GM19395 (cell line): Measurements from ENCODE around the gene CDKN2AIPNL.

ENCODE experiments used
- ATAC-seq: cut with Tn5 transposase; IDR thresholded peaks from one replicate; pipeline ENCODE4 v1.9.1; 2021; ENCODE audit warnings: mild to moderate bottlenecking, moderate library complexity; ENCODE audit not compliant: unreplicated experiment

The CDKN2AIPNL gene

GRCh38 chr5:134411546-134412266, at the start of gene CDKN2AIPNL:
Gene CDKN2AIPNL (minus strand): TSS chr5:134411881. CDS start chr5:134411854, 27 bp downstream.
- peak; percentile 97 for ATAC-seq

DNA sequence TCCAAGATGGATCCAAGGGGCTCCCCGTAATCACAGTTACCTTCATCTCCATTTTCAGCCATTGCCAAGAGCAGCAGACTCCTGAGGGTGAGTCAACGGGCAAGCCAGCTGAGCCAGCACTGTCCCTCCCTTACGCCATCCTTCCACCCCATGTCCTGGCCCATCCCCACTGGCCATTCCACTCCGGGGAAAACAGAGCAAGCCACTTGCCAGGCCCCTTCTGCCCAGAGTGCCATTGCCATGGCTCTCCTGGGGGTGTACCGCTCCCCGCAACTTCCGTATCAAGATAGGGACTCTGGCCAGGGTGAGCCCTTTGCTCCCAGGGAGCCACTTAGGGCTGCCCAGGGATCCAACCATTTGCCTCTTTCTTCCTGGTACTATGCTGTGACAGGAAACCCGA, 48.9 kb upstream of the CDKN2AIPNL start:
- ATAC-seq: no peak

DNA sequence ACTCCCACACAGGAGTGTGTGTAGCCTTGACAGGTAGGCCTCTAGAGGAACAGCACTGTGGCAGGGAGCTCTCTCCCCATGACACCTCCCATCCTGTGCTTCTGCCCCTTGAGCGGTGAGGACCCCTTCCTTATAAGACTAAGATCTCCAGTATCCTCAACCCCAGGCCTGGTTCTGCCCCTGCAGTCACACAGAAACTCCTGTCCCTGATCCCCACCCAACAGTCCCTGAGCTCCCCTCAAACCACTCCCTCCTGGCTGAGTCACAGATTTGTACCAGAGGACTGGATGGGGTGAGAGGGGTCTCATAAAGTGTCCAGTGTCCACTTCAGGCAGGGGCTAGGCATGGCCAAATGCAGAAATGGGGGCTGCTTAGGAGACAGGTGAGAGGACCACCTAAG, 47.8 kb upstream of the CDKN2AIPNL start:
- ATAC-seq: no peak

GRCh38 chr5:134459010-134459403, 47.3 kb upstream of the CDKN2AIPNL start:
- no peak for ATAC-seq

DNA sequence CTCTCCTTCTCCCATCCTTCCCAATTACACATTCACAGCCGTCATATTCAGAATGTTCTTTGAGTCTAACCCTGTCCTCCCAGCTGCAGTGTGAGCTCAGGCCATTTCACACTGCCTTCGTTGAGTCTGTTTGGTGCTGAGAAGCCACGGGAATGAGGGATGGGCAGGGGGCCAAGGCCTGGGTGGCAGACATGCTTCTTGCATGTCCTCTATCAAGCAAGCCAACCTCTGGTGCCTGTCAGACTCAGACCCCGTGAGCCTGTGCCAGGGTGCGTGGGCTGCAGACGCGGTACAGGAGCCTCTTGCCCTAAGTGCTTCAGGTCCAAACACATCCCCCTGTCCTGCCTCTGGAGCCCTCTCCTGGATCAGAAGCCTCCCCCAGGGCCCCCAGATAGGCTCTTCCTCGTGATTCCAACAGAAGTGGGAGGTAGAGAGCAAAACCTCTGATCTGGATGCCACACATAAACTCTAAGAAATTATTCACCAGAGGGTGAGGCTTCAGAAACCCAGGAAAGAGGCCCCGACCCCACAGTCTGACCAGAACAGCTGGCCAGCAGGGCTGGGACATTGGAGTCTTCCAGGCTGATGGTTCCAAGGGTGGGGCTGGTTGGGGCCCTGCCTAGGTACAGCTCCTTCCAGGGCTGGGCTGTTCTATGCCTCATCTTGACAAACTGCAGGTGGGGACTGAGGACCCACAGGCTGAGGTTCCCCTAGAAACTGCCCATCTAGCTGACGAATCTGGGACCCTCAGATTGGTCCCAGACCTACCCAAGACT, 46.7 kb upstream of the CDKN2AIPNL start:
- no peak for ATAC-seq

DNA sequence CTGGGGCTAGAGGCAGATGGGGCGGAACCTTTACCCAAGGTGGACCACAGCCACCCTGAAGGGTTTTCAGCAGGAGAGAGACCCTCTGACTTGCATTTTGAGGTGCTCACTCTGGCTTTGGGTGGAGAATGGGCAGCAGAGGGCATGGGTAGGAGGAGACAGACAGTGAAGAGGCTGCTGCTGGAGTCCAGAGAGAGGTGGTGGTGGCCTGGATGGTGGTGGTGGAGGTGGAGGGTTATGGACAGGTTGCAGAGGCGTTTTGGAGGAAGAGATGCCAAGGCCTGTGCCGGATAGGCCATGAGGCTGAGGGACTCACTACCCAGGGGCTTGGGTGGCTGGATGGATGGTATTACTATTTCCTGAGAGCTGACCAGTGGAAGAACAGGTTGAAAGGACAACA, 46.1 kb upstream of the CDKN2AIPNL start:
- no peak for ATAC-seq

DNA sequence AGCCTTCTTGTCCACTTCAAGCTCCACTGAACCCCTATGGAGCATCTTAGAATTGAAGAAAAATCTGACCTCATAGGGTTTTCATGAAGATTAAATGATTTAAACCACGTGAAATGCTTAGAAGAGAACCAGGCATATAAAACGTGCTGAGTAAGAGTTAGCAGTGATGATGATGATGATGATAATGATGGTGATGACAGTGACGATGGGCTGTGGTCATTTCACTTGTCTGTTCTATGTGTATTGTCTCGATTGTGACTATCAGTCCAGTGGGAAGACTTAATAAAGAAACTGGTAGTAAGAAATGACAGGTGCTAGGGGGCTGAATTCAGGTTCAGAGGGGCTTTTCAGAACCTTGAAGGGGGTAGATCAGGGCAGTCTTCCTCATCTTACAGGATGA, 45.1 kb upstream of the CDKN2AIPNL start:
- no peak for ATAC-seq

DNA sequence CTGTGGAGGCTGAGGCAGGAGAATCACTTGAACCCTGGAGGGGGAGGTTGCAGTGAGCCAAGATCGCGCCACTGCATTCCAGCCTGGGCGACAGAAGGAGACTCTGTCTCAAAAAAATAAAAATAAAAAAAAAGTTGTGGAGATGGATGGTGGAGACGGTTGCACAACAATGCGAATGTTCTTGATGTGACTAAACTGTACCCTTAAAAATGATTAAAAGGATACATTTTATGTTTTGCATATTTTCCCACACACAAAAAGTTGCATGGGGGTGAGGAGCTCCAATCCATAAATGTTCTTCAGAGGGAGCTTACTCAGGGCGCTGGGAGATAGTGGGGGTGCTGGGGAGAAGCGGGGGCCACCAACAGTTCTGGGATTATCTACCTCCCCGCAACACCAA, 43.8 kb upstream of the CDKN2AIPNL start:
- ATAC-seq: no peak

- no peak for ATAC-seq
Observed at GRCh38 chr5:134453016-134453415, 41.3 kb upstream of the CDKN2AIPNL start.

- no peak for ATAC-seq
Observed at GRCh38 chr5:134451936-134452505, 40.3 kb upstream of the CDKN2AIPNL start.

GRCh38 chr5:134451225-134451935, 39.7 kb upstream of the CDKN2AIPNL start:
- ATAC-seq: no peak

- ATAC-seq: no peak
Observed at GRCh38 chr5:134450374-134450773, 38.7 kb upstream of the CDKN2AIPNL start.

DNA sequence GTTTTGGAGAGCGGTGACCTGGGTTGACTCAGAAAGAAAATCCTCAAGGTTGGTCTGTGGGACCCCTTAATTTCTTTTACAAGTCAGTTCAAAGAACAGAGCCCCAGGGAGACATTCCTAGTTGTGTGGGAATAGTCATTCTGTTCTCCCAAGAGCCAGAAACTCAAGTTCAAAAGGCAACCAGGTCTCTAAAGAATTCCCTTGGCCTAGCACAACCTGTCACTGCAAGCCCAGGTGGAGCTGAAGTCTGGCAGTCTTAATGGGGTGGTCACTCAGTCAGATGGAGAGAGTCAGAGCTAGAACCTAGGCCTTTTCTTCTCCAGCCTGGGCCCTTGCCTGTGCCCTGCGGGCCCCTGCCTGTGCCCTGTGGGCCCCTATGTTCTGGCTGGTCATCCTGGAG, 37.5 kb upstream of the CDKN2AIPNL start:
- no peak for ATAC-seq

- ATAC-seq: no peak
Observed at GRCh38 chr5:134447815-134448520, 36.3 kb upstream of the CDKN2AIPNL start.

GRCh38 chr5:134446938-134447337, 35.3 kb upstream of the CDKN2AIPNL start:
- ATAC-seq: no peak

DNA sequence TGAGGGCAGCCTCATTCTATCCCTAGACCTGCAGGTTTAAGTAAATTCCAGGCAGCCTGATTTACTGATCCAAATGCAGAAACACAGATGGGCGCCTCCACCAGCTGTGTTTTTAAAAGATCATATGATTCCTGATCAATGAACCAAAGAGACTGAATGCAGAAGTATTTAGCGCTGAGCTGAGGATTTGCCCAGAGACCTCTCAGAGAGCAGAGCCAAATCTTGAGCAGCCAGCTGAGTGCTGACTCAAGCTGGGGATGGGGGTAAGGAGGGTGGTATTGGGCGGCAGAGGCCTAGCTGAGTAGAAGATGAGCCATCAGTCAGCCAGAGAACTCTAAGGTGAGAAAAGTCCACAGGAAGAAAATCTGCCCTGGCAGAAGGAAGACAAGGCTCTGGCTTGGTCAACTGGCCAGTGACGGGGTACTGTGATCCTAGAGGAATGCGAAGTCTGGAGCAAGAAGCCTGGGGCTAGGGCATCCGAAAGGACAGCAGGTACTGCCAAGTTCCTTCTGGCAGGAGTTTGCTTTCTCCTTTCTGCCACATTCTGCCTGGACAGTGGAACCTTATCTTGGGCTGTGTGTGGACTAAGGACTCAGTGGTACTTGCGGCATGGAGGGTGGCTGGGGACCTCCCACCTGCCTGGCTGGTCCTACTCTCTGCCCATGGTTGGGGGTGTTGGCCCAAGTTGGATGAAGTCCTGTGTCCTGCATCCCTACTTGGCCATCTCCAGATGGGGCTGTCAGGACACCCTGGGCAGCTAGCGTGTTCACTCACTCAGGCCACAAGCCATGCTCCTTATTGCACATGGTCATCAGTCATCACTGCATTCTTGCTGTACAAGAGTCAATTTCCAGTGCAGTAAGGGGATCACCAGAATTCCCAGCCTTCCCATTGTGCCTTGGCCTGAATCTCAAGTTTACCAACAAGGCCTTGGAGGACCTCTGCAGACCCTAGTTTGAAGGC, 34.5 kb upstream of the CDKN2AIPNL start:
- no peak for ATAC-seq

GRCh38 chr5:134444941-134445471, 33.3 kb upstream of the CDKN2AIPNL start:
- no peak for ATAC-seq

DNA sequence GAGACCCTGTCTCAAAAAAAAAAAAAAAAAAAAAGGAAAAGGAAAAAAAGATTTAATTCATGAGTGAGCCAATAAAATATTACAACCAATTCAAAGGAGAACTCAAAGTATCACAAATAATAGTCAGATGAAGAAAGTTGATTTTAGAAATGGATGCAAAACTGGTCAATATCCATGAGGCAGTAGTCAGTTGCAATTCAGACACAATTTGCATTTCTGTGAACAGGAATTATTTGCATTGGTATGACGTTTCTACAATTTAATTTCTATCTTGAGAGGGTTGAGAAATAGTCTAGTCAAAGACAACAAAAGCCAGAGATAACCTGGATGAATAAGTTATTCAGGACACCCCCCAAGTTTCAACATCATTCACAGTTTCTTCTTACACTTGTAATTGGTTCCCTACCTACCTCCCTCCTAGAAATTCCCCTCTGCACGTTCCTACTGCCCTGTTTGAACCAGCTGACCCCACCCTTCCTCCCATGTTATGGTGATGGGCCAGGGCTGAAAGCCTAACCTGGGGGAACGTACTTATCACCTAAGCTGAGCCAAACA, 28.6 kb upstream of the CDKN2AIPNL start:
- no peak for ATAC-seq

DNA sequence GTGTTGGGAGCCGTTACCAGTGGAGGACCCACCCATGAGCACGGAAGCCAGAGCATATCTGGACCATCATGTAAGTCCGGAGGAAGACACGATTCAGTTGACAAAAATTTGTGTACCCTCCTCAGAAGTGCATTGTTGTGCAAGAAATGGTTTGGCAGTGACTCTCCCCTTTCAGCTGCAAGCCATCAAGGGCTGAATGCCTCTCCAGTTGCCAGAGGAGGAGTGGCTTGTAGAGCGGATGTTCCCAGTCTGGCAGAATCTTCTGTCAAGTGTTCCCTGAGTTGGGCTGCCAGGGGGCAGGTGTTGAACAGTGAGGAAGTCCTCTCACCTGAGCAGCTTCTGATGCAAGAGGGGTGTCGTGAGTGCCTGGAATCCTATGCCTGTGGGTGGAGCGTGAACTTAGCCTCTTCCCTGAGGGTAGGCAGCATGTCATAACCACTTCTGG, 27.6 kb upstream of the CDKN2AIPNL start:
- no peak for ATAC-seq
